HG03280 (cell line): ENCODE results near the gene CDRT15L2.
"Not testable (repeated sequence)": the region's sequence is repeated elsewhere in the genome, so short reads cannot be mapped to it uniquely, and the experiment has no call there.

Experiments used
- ATAC-seq: cut with Tn5 transposase; IDR thresholded peaks from one replicate; pipeline ENCODE4 v1.9.1; 2021; ENCODE audit warnings: mild to moderate bottlenecking, moderate library complexity; ENCODE audit not compliant: unreplicated experiment

CDRT15L2 gene

GRCh38 chr17:20573216-20573615 is 6.3 kb upstream of the CDRT15L2 start:
- not testable (repeated sequence) for ATAC-seq

- not testable (repeated sequence) for ATAC-seq
Observed at GRCh38 chr17:20575071-20575470, 4.5 kb upstream of the CDRT15L2 start.

GRCh38 chr17:20583891-20584577 is 4.5 kb downstream of the CDRT15L2 start:
- ATAC-seq, result not testable (repeated sequence)

- not testable (repeated sequence) for ATAC-seq
Observed at GRCh38 chr17:20588744-20589453, 9.4 kb downstream of the CDRT15L2 start.

- ATAC-seq, result not testable (repeated sequence)
Observed at GRCh38 chr17:20589454-20589810, 9.9 kb downstream of the CDRT15L2 start.

GRCh38 chr17:20591040-20591439 is 11.5 kb downstream of the CDRT15L2 start:
- not testable (repeated sequence) for ATAC-seq

- ATAC-seq, result not testable (repeated sequence)
Observed at GRCh38 chr17:20605568-20605967, 26.0 kb downstream of the CDRT15L2 start.

GRCh38 chr17:20609490-20609889 is 30.0 kb downstream of the CDRT15L2 start:
- ATAC-seq, result not testable (repeated sequence)

GRCh38 chr17:20611309-20611708 is 31.8 kb downstream of the CDRT15L2 start:
- no peak for ATAC-seq

- ATAC-seq, result no peak
Observed at GRCh38 chr17:20612635-20613034, 33.1 kb downstream of the CDRT15L2 start.

GRCh38 chr17:20613248-20613647 is 33.7 kb downstream of the CDRT15L2 start:
- ATAC-seq, result no peak

GRCh38 chr17:20613905-20614304 is 34.4 kb downstream of the CDRT15L2 start:
- no peak for ATAC-seq

GRCh38 chr17:20615461-20615860 is 35.9 kb downstream of the CDRT15L2 start:
- ATAC-seq, result not testable (repeated sequence)
